ENCODE measurements around the gene SLC16A3.
"Not testable (repeated sequence)": the region's sequence is repeated elsewhere in the genome, so short reads cannot be mapped to it uniquely, and the experiment has no call there.

SLC16A3 gene

DNA sequence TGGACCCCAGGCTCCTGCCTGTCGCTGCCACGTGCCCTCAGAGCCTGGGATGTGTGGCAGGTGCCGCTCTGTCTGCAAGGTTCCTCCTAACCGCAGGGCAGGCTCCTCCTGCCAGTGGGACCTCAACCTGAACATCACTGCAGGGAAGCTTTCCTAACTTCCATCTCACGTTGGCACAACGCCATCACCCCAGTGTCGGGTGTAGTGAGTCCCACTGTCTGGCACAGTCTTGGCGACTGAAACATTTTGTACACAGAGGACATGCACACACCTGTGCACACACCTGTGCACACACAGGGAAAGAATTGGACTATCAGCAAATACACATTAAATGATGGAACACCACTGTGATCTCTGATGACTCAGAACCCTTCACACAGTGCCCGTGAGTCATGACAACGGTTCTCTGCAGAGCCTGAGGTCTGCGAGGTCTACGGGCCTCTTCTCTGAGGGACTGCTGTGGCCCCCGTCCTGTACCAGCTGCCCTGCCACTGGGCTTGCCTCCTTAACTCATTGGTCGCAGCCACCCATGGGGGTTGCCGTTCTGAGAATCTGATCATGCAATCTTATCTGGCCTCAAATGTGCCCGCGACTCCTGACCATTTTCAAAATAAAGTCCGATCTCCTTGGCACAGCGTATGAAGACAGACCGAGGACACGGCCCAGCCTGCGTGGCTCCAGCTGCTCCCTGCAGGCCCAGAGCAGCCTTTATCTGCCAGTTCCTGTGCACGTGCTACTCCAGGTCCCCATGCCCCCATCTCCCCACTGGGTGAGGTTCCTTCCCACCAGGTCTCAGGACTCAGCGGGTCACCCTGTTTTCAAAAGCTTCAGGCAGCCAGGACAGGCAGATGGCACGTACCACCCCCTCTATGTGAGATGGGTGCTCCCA is 23.8 kb upstream of the SLC16A3 start:
- DNase-seq, result peak; percentile 20

DNA sequence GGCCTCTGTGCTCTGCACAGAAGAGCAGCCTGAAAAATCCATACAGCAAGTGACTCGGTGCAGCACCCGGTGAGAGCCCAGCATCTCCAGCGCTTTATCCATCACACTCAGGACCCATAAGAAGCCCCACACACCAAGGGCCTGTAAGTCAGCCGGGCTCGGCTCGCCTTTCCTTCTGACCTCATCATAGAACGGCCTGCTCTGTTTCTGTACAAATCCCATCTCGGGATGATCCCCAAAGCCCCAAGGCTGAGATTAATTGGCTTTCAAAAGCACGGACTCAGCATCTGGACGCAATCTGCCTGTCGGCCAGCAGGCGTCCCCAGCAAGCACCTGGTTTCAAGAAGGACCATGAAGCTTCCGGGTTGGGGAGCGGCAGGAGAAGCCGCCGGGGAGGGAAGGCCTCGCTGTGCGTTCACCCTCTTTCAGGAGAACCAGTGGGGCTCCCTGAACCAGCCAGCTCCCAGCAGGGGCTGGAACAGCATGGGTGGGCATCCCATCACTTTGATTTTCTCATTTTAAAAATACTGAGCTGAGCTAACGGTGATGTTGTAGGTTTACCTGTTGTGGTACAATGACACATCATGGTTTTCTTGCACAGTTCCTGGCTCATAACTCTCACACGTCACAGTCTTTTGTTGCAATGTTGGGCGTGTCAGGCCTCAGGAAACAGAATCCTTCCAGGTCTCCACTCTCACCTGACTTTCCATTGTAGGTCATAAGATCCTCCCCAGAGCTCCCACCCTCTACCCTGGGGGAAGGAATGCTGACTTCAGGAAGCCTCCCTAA is 22.9 kb upstream of the SLC16A3 start:
- DNase-seq, result peak; percentile 56

DNA sequence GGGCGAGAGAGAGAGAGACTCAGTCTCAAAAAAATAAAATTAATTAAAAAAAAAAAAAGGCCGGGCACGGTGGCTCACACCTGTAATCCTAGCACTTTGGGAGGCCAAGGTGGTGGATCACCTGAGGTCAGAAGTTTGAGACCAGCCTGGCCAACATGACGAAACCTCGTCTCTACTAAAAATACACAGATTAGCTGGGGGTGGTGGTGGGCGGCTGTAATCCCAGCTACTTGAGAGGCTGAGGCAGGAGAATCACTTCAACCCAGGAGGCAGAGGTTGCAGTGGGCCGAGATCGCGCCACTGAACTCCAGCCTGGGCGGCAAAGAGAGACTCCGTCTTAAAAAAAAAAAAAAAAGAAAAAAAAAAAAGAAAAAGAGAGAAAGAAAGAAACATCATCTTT is 18.2 kb upstream of the SLC16A3 start:
- DNase-seq, result not testable (repeated sequence)

DNA sequence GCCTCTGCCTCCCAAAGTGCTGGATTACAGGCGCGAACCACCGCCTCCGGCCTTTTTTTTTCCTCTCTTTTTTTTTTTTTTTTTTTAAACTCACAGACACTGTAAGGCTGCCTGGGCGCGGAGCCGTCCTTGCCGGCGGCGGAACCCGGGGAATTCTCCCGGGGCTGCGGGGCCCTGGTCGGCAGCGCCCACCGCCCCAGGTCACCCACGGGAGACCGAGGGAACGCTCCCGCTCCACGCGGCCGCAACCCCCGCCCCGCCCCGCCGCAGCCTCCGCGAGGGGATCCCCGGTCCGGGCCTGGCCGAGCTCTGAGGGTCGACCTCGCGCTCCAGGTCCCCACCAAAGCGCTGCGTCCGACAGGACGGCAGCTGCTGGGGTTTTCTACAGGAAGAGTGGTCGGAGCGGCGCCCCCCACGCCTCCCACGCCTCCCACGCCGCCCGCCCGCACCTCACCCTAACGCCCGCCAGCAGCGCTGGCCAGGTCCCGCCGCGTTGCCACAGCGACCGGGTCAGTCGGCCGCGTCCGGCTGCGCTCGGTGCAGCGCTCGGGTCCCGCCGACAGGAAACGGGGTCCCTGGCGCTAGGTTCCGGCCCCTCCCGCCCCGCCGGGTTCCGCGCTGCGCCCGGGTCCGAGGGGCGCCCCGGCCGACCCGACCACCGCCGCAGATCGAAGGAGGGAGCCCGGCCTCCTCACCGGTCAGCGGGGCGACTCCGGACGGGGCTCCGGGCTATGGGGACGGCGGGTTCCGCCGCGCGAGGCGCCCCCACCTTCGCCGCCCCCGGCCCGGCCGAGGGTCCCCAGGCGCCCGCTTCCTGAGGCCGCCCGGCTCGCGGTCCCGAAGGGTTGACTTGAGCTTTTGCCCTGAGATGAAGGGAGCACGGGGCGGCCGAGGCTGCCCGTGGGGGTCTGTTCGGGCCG is 16.3 kb upstream of the SLC16A3 start, which contains the start of gene CCDC57:
TSS of gene CCDC57 (minus strand) at position 512 of the 920 bp plus-strand sequence. CDS start 10,898 bp downstream, outside the sequence.
- DNase-seq, result no peak

DNA sequence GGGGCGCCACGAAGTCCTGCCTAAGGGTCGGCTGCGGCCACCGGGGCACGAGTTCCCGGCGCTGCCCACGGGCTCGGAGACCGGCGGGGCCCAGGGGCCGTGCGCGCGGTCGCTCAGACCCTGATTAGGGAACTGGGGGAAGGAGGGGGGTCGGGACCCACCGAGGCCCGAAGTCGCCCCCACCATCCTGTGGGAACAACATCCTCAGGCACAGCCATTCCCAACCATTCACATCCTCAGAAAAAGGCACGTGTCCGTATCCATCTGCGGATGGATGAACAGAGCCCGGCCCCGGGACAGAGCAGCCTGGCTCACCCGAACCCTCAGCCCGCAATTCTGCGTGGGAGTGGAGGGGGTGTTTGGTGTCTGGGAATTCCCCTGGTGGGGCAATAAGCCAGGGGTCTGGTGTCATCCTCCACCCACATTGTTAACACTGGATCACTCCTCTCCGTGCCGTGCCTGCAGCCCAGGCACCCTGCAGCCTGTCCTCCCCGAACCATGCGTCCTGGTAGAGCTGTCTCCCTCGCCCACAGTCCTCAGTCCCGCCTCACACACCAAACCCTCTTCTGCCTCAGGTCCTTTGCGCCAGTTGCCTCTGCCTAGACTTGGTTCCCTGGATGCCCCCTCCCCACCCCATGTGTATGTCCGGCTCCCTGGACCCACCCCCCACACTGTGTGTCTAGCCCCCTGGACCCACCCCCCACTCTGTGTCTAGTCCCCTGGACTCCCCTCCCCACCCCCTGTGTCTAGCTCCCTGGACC is 15.4 kb upstream of the SLC16A3 start:
- peak; percentile 35 for DNase-seq

DNA sequence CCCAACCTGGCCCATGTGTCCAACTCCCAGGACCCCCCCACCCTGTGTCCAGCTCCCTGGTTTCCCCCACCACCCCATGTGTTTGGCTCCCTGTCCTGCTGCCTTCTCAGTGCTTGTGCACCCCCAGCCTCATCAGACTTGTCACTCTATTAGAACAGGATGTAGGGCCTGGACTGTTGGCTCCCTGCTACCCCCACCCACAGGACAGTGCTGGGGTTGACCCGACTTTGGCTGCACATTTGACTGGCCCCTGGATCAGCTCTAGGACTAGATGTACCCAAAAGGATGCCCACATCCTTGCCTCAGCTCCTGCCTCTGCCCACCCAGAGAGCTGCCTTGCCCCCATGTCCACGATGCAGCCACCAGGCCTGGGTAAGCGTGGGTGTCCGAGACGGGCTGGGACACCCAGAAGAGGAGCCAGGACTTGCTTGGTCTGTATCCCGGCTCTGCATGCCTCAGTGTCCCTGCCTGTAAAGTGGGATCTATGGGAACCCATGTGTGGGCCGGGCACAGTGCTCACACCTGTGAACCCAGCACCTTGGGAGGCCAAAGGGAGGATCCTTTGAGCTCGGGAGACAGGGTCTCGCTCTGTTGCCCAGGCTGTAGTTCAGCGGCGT is 14.7 kb upstream of the SLC16A3 start:
- DNase-seq, result no peak

DNA sequence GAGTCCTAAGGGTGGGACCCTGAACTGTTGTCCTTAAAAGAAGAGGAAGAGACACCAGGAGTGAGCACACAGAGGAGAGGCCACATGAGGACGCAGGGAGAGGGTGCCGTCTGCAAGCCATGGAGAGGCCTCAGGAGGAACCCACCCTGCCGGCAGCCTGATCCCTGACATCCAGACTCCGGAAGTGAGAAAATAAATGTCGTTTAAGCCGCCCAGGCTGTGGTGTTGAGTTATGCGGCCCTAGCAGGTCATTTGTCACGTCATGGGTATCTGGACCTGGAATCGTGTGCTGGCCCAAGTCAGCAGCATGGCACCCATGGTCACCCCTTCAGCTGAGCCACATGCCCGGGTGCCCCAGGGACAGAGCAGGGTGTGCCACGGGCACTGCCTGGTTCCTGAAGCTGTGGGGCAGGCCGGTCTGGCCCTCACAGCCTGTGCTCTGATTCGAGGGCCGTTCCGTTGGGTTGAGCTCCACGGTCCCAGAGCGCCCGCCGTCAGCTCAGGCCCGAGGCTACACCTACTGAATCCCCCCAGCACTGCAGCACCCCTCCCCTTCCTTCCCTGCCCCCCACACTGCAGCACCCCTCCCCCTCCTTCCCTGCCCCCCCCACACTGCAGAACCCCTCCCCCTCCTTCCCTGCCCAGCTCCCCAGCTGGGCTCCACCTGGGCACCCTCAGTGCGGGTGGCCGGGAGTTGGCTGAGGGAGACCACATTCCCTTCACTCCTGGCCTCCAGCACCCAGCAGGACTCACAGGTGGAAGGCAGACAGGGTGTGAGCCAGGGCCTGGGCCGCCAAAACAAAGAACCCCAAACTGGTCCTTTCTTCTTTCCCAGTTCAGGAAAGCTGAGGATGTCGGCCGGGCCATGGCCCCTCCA is 13.5 kb upstream of the SLC16A3 start:
- no peak for DNase-seq

DNA sequence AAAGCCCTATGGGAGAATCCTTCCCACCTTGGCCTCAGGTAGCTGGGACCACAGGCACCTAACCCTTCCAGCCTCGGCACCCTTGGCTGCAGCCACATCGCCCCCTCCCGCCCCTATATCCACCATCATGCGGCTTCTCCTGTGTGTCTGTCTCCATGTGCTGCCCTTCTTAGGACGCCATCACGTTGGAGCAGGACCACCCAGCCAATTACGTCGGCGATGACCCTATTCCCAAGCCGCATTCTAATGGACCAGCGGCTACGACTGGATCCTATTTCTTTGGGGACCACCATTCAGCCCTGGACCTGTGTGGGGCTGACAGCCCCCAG is 12.9 kb upstream of the SLC16A3 start:
- no peak for DNase-seq

DNA sequence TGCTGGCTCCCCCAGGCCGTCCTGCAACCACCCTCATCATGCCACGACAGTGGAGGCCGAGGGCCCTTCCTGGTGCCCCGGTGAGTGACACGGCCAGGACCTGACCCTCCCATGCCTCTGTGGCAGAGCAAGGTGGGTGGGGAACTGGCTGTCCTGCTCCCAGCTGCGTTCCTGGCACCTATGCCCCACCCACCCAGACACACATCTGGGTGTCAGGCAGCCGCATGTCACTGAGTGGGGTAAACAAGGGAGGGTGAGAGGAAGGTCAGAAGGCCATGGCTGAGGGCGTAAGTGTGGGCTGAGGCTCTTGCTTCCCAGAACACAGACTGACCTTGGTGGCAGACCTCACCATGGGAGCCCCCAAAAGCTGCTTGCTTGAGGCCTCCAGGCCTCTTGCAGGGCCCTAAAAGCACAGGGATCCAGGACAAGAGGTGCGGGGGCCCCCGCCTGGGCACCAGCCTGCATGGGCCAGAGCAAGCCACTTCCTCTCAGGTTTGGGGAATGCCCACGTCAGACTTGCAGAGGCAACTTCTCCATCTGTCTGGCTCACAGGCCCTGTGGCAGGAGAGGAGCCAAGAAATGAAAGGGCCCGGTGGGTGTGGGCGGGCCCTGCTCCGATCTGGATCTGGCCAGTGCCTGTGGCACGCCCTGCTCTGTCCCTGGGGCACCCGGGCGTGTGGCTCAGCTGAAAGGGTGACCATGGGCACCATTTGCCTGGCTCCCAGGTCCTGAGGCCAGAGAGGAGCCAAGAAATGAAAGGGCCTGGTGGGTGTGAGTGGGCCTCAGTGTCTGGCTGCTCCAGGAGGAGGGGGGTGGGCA is 12.3 kb upstream of the SLC16A3 start:
- DNase-seq, result no peak

DNA sequence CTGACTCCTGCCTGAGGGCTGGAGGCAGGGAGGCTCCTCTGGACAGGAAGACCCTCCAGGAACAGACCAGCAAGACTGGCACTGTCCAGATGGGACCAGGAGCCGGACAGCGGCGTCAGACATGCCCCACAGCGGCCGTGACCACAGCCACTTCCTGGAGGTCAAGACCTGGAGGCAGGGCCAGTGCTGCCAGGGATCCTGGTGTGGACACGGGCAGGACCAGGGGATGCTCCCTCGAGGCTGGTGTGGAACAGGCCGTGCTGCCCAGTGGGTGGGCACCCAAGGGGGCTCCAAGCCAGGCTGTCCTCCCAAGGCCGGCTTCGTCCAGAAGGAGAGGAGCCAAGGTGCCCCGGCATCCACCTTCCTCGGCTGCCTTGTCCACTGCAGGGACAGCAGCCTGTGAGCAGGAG is 11.7 kb upstream of the SLC16A3 start:
- no peak for DNase-seq

DNA sequence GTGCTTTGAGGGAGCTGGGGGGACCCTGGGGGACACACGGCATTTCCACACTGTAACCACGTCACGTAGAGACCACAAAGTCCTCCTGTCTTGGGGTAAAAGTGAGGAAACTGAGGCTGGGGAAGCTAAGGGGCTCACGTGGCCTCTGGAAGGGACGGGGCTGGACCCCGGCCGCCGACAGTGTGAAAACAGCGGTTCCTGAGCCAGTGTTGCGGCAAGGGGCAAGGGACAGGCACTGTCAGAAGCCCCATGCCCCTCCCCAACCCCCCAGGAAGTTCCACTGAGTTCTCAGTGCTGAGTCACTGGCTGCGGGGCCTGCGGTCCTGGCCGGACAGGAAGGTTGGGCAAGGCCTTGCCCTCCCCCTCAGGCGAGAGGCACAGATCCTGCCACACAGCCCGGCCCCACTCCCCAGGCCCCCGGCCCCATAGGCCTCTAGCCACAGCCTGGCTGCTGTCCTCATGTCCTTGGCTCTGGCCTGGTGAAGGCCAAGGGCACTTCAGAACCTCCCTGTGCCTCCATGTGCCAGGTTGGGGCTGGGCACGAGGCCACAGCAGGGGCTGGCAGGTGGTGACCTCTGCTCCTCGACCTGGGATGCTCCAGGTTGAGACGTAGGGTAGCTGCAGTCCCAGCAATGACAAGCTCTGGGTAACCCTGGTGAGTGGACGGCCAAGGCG is 11.2 kb upstream of the SLC16A3 start:
- DNase-seq, result no peak

DNA sequence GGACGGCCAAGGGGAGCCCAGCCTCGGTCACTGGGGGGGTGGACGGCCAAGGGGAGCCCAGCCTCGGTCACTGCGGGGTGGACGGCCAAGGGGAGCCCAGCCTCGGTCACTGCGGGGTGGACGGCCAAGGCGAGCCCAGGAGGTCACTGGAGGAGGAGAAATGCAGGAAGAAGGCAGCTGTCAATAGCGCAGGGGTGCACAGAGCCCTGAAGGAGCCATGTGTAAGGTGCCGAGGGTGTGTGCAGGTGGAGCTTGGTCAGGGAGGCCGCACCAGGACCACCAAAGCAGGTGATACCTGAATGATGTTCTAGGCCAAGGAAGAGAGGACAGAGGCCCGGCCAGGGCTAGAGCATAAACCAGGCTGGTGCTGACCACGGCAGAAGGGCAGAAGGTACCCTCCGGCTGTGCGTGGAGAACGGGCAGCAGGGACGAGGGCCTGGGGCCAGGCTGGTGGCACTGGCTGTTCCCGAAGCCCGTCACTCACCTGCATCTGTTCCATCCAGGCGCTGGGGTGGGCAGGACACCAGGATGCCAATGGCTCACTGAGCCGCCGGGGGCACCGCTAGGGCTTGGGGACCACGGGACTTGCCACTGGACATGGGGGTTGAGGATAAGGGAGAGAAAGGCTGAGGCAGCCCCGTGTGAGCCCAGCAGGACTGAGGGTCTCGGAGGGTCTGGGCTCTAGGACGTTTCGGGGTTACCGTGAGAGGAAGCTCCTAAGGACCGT is 10.3 kb upstream of the SLC16A3 start:
- no peak for DNase-seq

DNA sequence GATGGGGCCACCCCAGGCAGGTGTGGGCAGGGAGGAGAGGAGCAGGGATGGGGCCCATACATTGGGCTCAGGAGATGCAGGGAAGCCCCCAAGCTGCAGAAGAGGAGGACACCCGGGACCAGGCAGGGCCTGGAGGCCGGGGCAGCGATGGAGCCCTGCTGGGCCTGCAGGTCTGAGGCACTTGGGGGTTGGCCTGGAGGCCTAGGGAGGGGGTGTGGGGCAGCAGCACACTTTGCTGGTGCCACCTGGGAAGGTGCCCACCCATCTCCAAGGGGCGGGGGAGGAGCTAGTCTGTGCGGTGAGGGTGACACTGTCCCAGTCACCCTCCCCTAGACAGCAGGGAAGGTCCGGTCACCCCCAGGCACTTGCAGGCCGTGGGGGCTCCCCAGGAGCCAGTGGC is 9.8 kb upstream of the SLC16A3 start:
- DNase-seq, result no peak

DNA sequence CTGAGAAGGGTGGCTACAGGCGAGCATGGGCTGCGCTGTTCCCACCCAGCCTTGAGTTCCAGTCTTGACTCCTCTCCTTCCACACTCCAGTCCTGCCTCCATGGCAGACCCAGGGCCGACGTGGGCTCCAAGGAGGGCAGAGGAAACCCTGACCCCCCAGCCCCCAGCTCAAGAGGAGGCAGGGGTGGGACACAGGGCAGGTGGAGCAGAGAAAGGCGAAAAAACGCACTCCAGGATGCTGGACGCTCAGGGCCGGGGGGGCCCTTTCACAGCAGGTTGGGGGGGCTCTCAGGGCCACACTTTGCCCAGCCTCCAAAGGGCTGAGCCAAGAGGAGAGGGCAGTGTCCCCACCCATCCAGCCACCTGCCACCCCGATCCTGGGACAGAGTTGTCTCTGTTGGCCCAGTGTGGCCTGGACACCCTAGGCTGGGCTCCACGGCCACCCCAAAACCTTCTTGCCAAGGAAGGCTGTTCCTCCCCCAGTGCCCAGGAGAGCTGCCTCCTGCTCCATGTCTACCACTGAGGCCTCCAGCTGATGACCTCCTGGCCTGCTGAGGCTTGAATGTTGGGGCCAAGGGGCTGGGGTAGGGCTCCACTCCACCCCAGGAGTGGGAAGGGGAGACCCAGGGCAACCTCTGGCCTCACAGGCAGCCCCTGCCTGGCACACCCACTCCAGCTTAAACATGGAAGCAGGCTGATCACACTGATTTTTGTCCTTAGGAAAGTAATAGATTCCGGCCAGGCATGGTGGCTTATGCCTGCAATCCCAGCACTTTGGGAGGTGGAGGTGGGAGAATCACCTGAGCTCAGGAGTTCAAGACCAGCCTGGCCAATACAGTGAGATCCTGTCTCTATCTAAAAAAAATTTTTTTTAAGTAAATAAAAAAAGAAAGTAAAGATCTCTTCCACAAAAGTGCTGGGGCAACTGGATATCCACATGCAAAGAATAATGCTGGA is 8.8 kb upstream of the SLC16A3 start:
- no peak for DNase-seq

DNA sequence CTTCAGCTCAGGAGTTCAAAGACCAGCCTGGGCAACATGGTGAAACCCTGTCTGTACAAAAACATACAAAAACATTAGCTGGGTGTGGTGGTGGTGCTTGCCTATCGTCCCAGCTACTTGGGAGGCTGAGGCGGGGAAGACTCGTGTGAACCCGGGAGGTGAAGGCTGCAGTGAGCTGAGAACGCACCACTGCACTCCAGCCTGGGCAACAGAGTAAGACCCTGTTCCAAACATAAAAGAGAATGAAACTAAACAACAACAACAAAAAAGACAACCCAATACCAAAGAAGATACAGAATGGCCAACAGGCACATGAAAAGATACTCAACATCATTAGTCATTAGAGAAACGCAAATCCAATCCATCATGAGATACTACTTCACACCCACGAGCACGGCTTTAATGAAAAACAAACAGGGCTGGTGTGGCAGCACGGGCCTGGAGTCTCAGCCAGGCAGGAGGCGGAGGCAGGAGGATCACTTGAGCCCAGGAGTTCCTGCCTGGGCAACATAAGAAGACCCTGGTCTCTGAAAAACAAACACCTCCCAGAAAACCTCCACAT is 7.4 kb upstream of the SLC16A3 start:
- DNase-seq, result no peak

DNA sequence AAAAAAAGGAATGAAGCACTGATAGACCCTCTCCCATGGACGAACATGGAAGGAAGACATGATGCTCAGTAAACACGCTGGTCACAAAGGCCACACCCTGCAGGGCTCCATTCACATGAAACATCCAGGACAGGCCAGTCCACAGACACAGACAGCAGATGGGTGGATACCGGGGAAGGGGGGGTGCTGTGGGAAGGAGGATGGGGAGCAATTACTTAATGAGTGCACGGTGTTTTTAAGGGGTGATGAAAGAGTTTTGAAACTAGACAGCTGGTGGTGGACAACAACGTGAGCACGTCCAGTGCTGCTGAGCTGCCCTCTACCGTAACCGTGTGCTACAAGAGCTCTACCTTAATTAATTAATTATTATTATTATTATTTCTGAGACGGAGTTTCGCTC is 6.0 kb upstream of the SLC16A3 start:
- no peak for DNase-seq

DNA sequence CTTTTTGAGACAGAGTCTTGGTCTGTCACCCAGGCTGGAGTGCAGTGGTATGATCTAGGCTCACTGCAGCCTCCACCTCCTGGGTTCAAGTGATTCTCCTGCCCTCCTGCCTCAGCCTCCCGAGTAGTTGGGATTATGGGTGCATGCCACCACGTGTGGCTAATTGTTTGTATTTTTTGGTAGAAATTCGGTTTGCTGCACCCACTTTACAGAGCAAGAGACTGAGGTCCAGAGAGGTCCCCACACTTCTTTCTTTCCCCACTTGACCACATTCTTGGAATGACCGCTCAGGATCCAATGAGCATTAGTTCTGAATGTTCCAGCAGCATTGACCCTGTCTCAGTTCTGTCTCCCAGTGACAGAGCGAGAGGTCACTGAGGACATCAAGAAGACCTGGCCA is 5.3 kb upstream of the SLC16A3 start:
- DNase-seq, result no peak

Data from GOT3 (cell line).